OCI-LY7 (cell line): ENCODE measurements around the gene CSHL1. TPM values are rescaled to one million over a fixed set of nuclear protein-coding genes. Genes with fewer than 3 reads are reported as not detected.

Experiments
- BruUV-seq: library from RNA; stranded (reverse); fragments of 400-500 nt; replicated peaks from 2 replicates; lab custom pipeline; 2021; lab: Mats Ljungman, UMichigan
- CTCF ChIA-PET: fragments of 300-600 bp; sonication (Branson Sonifier 250); formaldehyde crosslinking; loops from one replicate; lab custom pipeline; 2022; ENCODE audit warnings: antibody characterized with exemption; ENCODE audit not compliant: unreplicated experiment; lab: Charles Lee
- POLR2A ChIA-PET: fragments of 300-600 bp; sonication (Branson Sonifier 250); formaldehyde crosslinking; loops from one replicate; lab custom pipeline; 2022; ENCODE audit warnings: antibody characterized with exemption; lab: Charles Lee
- DNase-seq: peaks from one replicate; pipeline ENCODE4 v3.0.0-alpha.2; 2015; ENCODE audit warnings: low spot score
- H2AFZ ChIP-seq: fragments of 200-600 bp; sonication (generic), shearing (Covaris generic); 2 replicates; pipeline ENCODE4 v1.6.1; 2014; ENCODE audit warnings: mild to moderate bottlenecking, antibody characterized with exemption, low read length, moderate library complexity
- H3K27ac ChIP-seq: fragments of 200-600 bp; sonication (generic); 2 replicates; pipeline ENCODE4 v1.5.1; 2014; ENCODE audit warnings: mixed run types, low read depth, mild to moderate bottlenecking, moderate library complexity, low read length, inconsistent platforms; ENCODE audit not compliant: poor library complexity, severe bottlenecking
- H3K36me3 ChIP-seq: fragments of 200-600 bp; sonication (generic); 2 replicates; pipeline ENCODE4 v1.6.1; 2014; ENCODE audit warnings: mild to moderate bottlenecking, antibody characterized with exemption, low read length, moderate library complexity, mixed read lengths; ENCODE audit not compliant: insufficient read depth
- H3K4me1 ChIP-seq: fragments of 200-600 bp; sonication (generic); 2 replicates; pipeline ENCODE4 v1.5.1; 2014; ENCODE audit warnings: mild to moderate bottlenecking, low read length; ENCODE audit not compliant: insufficient read depth, poor library complexity, severe bottlenecking
- H3K4me2 ChIP-seq: fragments of 200-600 bp; sonication (generic); 2 replicates; pipeline ENCODE4 v1.6.1; 2014; ENCODE audit warnings: mild to moderate bottlenecking, low read length
- H3K4me3 ChIP-seq: fragments of 200-600 bp; sonication (generic); 2 replicates; pipeline ENCODE4 v1.5.1; 2014; ENCODE audit warnings: mild to moderate bottlenecking, low read depth, low read length; ENCODE audit not compliant: poor library complexity, severe bottlenecking
- H3K79me2 ChIP-seq: fragments of 200-600 bp; sonication (generic); 2 replicates; pipeline ENCODE4 v1.6.1; 2016; ENCODE audit warnings: low read depth, mild to moderate bottlenecking, low read length, moderate library complexity, mixed read lengths; ENCODE audit not compliant: insufficient read depth
- H3K9me2 ChIP-seq: fragments of 200-600 bp; sonication (generic); 2 replicates; pipeline ENCODE4 v1.6.1; 2016; ENCODE audit warnings: mild to moderate bottlenecking, low read length, mixed read lengths; ENCODE audit not compliant: insufficient read depth
- H3K9me3 ChIP-seq: fragments of 200-600 bp; sonication (generic); 2 replicates; pipeline ENCODE4 v1.6.1; 2014; ENCODE audit warnings: mild to moderate bottlenecking, mixed run types, low read length, mixed read lengths
- H4K20me1 ChIP-seq: fragments of 200-600 bp; sonication (generic); 2 replicates; pipeline ENCODE4 v1.6.1; 2014; ENCODE audit warnings: mild to moderate bottlenecking, antibody characterized with exemption, low read length, moderate library complexity, mixed read lengths; ENCODE audit not compliant: insufficient read depth
- CTCF ChIP-seq: fragments of 200-600 bp; sonication (generic); conservative IDR thresholded peaks from 2 replicates; pipeline ENCODE4 v1.5.1; 2014; ENCODE audit warnings: mild to moderate bottlenecking, antibody characterized with exemption, low read length, moderate library complexity, mixed read lengths
- EZH2phosphoT487 ChIP-seq: fragments of 200-600 bp; sonication (generic); IDR thresholded peaks from 2 replicates; pipeline ENCODE4 v1.6.1; 2018; ENCODE audit warnings: low read depth, borderline replicate concordance, mild to moderate bottlenecking, mixed run types, antibody characterized with exemption, low read length, moderate library complexity, mixed read lengths
- intact Hi-C: fragments of 100-400 bp; cut with micrococcal nuclease; formaldehyde crosslinking; loops from one replicate; pipeline ENCODE4 v1.10.0; 2022; ENCODE audit not compliant: unreplicated experiment
- total RNA-seq, 2 experiments: library from RNA; depleted of rRNA in 1 of 2; stranded (reverse); fragments of >200 nt in 1 of 2; shearing (Covaris generic) in 1 of 2; gene quantifications; 2 replicates each; pipeline ENCODE4 v1.2.3, GENCODE V29; 2014 to 2022

CSHL1 gene
- total RNA-seq, 2 experiments from 2014 or later = not detected

- TF ChIP-seq CTCF = peak; percentile 80
- no peak for TF ChIP-seq EZH2phosphoT487
- Histone ChIP-seq H3K4me1 (peaks cover 56% of the 10 kb centered on the region), H3K9me3 (no peaks in the 10 kb centered on the region), H3K9me2 (no peaks in the 10 kb centered on the region), H3K79me2 (no peaks in the 10 kb centered on the region), H3K27ac (peak overlapping the region; percentile 85), H3K36me3 (no peaks in the 10 kb centered on the region), H2AFZ (0 out of 2 replicates have a peak overlapping the region, but pooled peaks have one; percentile 26), H3K4me3 (peak overlapping the region; percentile 49), H3K4me2 (peak overlapping the region; percentile 89), H4K20me1 (no peaks in the 10 kb centered on the region)
- BruUV-seq = no TSS peak
- peak; percentile 85 for DNase-seq
- ChIA-PET POLR2A (interaction anchor here (0.5 to 2.4 kb wide), 18 partner anchors 8 to 205 kb away, joined by 3 to 52 read pairs (median 5); partner anchors contain the start of genes CD79B and GH1), CTCF (interaction anchor here (0.7 to 3.1 kb wide), 16 partner anchors 8 to 187 kb away, joined by 3 to 94 read pairs (median 6); partner anchors contain the start of genes CD79B, CSHL1 and GH1)
- intact Hi-C loops = loop anchor here (1.0 kb wide), 2 partner anchors 14 to 27 kb away; partner anchors contain the start of gene CD79B
Observed at GRCh38 chr17:63946440-63947363, 35.6 kb upstream of the CSHL1 start.

DNA sequence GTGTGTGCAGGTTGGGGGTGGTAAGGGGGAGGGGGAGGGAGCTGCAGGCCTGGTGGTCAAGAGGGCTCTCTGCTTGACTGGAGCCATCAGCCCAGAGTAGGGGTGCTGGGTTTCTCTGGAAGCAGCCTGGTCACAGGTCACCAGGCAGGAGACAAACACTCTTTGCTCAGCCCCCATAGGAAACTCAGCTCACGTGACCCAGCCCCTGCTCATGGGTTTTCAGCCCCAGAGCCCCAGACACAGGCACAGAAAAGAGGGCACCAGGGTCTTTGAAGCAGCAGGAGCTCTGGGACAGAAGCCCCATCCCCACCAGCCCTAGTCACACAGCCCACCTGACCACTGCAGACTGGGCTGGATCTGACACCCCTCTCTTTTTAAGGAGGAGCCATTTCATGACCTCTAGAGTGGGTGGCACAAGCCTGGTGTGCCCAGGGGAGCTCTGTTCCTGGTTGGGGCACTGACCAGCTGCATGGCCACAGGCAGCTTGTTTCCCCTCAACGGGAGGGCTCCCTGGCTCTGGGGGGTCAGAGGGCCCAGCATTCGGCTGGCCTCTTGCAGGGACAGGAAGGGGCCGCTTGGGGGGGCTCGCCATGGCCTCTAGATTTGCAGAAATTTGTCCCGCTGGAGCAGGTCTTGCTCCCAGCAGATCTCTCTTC is 34.9 kb upstream of the CSHL1 start:
- Histone ChIP-seq H3K4me3 (peak overlapping the region; percentile 49), H3K36me3 (no peaks in the 10 kb centered on the region), H4K20me1 (no peaks in the 10 kb centered on the region), H2AFZ (peak overlapping the region; percentile 31; the same call in 1 of the 2 replicates), H3K79me2 (no peaks in the 10 kb centered on the region), H3K4me1 (peaks cover 51% of the 10 kb centered on the region), H3K27ac (peak overlapping the region; percentile 85), H3K9me2 (no peaks in the 10 kb centered on the region), H3K4me2 (peak overlapping the region; percentile 89), H3K9me3 (no peaks in the 10 kb centered on the region)
- TF ChIP-seq CTCF (no peak; the same call in 1 of the 2 replicates), EZH2phosphoT487 (no peak)
- peak; percentile 92 for DNase-seq
- BruUV-seq = no TSS peak
- ChIA-PET CTCF (interaction anchor here (0.6 to 3.1 kb wide), 20 partner anchors 8 to 187 kb away, joined by 3 to 94 read pairs (median 5); partner anchors contain the start of genes CD79B, CSHL1 and GH1), POLR2A (interaction anchor here (0.6 to 2.4 kb wide), 16 partner anchors 8 to 206 kb away, joined by 3 to 52 read pairs (median 6); partner anchors contain the start of genes CD79B and GH1)
- intact Hi-C loops = loop anchor here (1.0 kb wide), 2 partner anchors 14 to 27 kb away; partner anchors contain the start of gene CD79B
